Loucy (cell line): ENCODE measurements around the gene EIF2S1.

Experiments
- H2AFZ ChIP-seq: fragments of 200-600 bp; sonication (generic); 2 replicates; pipeline ENCODE4 v1.6.0; 2016; ENCODE audit warnings: antibody characterized with exemption, mild to moderate bottlenecking, low read length, moderate library complexity
- H3F3A ChIP-seq: fragments of 200-600 bp; 2 replicates; pipeline ENCODE4 v1.6.0; 2016; ENCODE audit warnings: antibody characterized with exemption, low read depth, mild to moderate bottlenecking
- H3K27me3 ChIP-seq: fragments of 200-600 bp; sonication (generic); 2 replicates; pipeline ENCODE4 v1.6.1; 2014; ENCODE audit warnings: low read length, mild to moderate bottlenecking; ENCODE audit not compliant: insufficient read depth, poor library complexity, severe bottlenecking
- H3K36me3 ChIP-seq: fragments of 200-600 bp; sonication (generic); 2 replicates; pipeline ENCODE4 v1.6.1; 2016; ENCODE audit warnings: low read length; ENCODE audit not compliant: insufficient read depth
- H3K4me1 ChIP-seq: fragments of 200-600 bp; sonication (generic); 2 replicates; pipeline ENCODE4 v1.5.1; 2014; ENCODE audit warnings: low read length, mild to moderate bottlenecking; ENCODE audit not compliant: insufficient read depth, poor library complexity, severe bottlenecking
- H3K4me2 ChIP-seq: fragments of 200-600 bp; sonication (generic); 2 replicates; pipeline ENCODE4 v1.6.0; 2014; ENCODE audit warnings: antibody characterized with exemption, low read length, low read depth, mild to moderate bottlenecking; ENCODE audit not compliant: poor library complexity, severe bottlenecking
- H3K4me3 ChIP-seq: fragments of 200-600 bp; sonication (generic); 2 replicates; pipeline ENCODE4 v1.5.1; 2014; ENCODE audit warnings: low read length, mild to moderate bottlenecking, mixed read lengths; ENCODE audit not compliant: poor library complexity, severe bottlenecking
- H3K79me2 ChIP-seq: fragments of 200-600 bp; sonication (generic); 2 replicates; pipeline ENCODE4 v1.6.1; 2014; ENCODE audit warnings: low read length; ENCODE audit not compliant: insufficient read depth
- H3K9ac ChIP-seq: fragments of 200-600 bp; sonication (generic); 2 replicates; pipeline ENCODE4 v1.6.0; 2014; ENCODE audit warnings: mild to moderate bottlenecking, low read depth, low read length, moderate library complexity; ENCODE audit not compliant: poor library complexity, severe bottlenecking
- H3K9me2 ChIP-seq: fragments of 200-600 bp; sonication (generic); replicated peaks from 2 replicates; pipeline ENCODE4 v1.6.1; 2016; ENCODE audit warnings: low read depth, low read length, mixed read lengths
- H3K9me3 ChIP-seq: fragments of 200-600 bp; sonication (generic); 2 replicates; pipeline ENCODE4 v1.6.1; 2014; ENCODE audit warnings: mild to moderate bottlenecking, antibody characterized with exemption, low read length, low read depth; ENCODE audit not compliant: insufficient read depth
- H4K20me1 ChIP-seq: fragments of 200-600 bp; sonication (generic); 2 replicates; pipeline ENCODE4 v1.6.0; 2014; ENCODE audit warnings: antibody characterized with exemption, low read length, mild to moderate bottlenecking; ENCODE audit not compliant: insufficient read depth, poor library complexity, severe bottlenecking
- CTCF ChIP-seq: fragments of 200-600 bp; sonication (generic); conservative IDR thresholded peaks from 2 replicates; pipeline ENCODE4 v1.5.1; 2014; ENCODE audit warnings: mild to moderate bottlenecking, antibody characterized with exemption, low read length
- EZH2phosphoT487 ChIP-seq: fragments of 200-600 bp; IDR thresholded peaks from 2 replicates; pipeline ENCODE4 v1.6.1; 2018; ENCODE audit warnings: antibody characterized with exemption, mild to moderate bottlenecking, moderate library complexity, borderline replicate concordance

The EIF2S1 gene

GRCh38 chr14:67416085-67416484 lies 56.0 kb downstream of the EIF2S1 start:
- Histone ChIP-seq H3K9me3 (no peaks in the 10 kb centered on the region), H3K36me3 (no peaks in the 10 kb centered on the region), H3K4me2 (no peak overlapping the region), H3K4me1 (peaks cover 6% of the 10 kb centered on the region), H3K4me3 (no peak overlapping the region), H2AFZ (no peak overlapping the region), H3K9ac (no peak overlapping the region), H3F3A (no peaks in the 10 kb centered on the region), H3K79me2 (no peaks in the 10 kb centered on the region), H3K27me3 (no peaks in the 10 kb centered on the region), H3K9me2 (no peaks in the 10 kb centered on the region), H4K20me1 (no peaks in the 10 kb centered on the region)
- TF ChIP-seq EZH2phosphoT487 = no peak
- no peak for TF ChIP-seq CTCF

DNA sequence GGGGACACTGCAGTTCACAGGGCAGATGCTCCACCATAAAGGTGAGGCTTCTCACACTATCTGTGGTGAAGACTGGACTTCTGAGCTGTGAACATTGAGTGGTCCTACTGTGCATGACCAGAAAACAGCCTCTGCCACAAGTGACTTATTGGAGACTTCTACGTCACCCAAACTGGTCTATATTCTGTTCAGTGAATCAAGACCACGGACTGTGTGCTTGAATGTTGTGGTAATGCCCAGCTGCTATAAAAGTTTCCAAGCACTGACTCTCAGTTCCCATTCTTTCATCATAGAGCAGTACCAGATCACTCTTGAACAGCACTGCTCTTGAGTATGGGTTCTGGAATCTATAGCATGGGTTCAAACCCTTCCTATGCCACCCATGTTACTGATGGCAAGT lies 56.7 kb downstream of the EIF2S1 start:
- Histone ChIP-seq H4K20me1 (no peaks in the 10 kb centered on the region), H3K9ac (no peak overlapping the region), H3K27me3 (no peaks in the 10 kb centered on the region), H2AFZ (no peak overlapping the region), H3K4me3 (no peak overlapping the region), H3K4me1 (peaks cover 6% of the 10 kb centered on the region), H3K4me2 (no peak overlapping the region), H3K9me3 (no peaks in the 10 kb centered on the region), H3K79me2 (no peaks in the 10 kb centered on the region), H3K36me3 (no peaks in the 10 kb centered on the region), H3F3A (no peaks in the 10 kb centered on the region), H3K9me2 (no peaks in the 10 kb centered on the region)
- TF ChIP-seq EZH2phosphoT487 (no peak), CTCF (no peak)

GRCh38 chr14:67417633-67418032 lies 57.5 kb downstream of the EIF2S1 start:
- Histone ChIP-seq H3K4me3 (no peak overlapping the region), H3K9me3 (no peaks in the 10 kb centered on the region), H3K9ac (no peak overlapping the region), H3K36me3 (no peaks in the 10 kb centered on the region), H3K9me2 (no peaks in the 10 kb centered on the region), H3K79me2 (no peaks in the 10 kb centered on the region), H3F3A (no peaks in the 10 kb centered on the region), H3K4me1 (peaks cover 6% of the 10 kb centered on the region), H3K4me2 (no peak overlapping the region), H4K20me1 (no peaks in the 10 kb centered on the region), H3K27me3 (no peaks in the 10 kb centered on the region), H2AFZ (no peak overlapping the region)
- TF ChIP-seq CTCF = no peak
- no peak for TF ChIP-seq EZH2phosphoT487
